Uterus (tissue), 2 donors: ENCODE results near the gene NDE1.

Experiments
- CTCF ChIP-seq, 4 experiments: fragments of 200-600 bp in 2 of 4; fragments of 450-650 bp in 2 of 4; sonication (generic) in 2 of 4; IDR thresholded peaks; one replicate each; pipeline ENCODE4 v1.5.1; 2016 to 2019; ENCODE audit warnings: antibody characterized with exemption in 4 of 4, mild to moderate bottlenecking in 2 of 4, moderate library complexity in 1 of 4
- POLR2A ChIP-seq, 2 donors: fragments of 450-650 bp; IDR thresholded peaks; one replicate each; pipeline ENCODE4 v1.6.1; 2016; ENCODE audit warnings: antibody characterized with exemption in 2 of 2, mild to moderate bottlenecking in 1 of 2, moderate library complexity in 1 of 2

GRCh38 chr16:15769239-15769638 is 119.2 kb downstream of the NDE1 start:
- no peak for TF ChIP-seq POLR2A (IDR thresholded peaks at IDR 0.05)
- TF ChIP-seq CTCF (IDR thresholded peaks at IDR 0.05) = no peak
